T-helper 2 cell treated with Interferon-gamma antibody and Interleukin-4, amounts not matched to agents 100 ng/mL and 5 ng/mL, for 36 hours (primary cell): Measurements from ENCODE around the gene OGA. TPM values are rescaled to one million over a fixed set of nuclear protein-coding genes. Genes with fewer than 3 reads are reported as not detected.

Experiments
- intact Hi-C: fragments of 100-400 bp; cut with micrococcal nuclease; formaldehyde crosslinking; loops from one replicate; pipeline ENCODE4 v1.15.1; 2023
- total RNA-seq: library from RNA; stranded (reverse); gene quantifications from 2 replicates; pipeline ENCODE4 v1.2.3, GENCODE V29; 2022

Gene OGA
- total RNA-seq, 1 donor from 2014 or later = 129 TPM

- intact Hi-C loops = loop anchor here (10.0 kb wide), 2 partner anchors 432 to 832 kb away; partner anchors contain the start of genes GBF1, PITX3 and TRIM8
Measured at GRCh38 chr10:101812606-101813005, 5.6 kb downstream of the OGA start.

- intact Hi-C loops = no loop called here
Measured at GRCh38 chr10:101807158-101807557, 11.1 kb downstream of the OGA start.

GRCh38 chr10:101803511-101803910 lies 14.7 kb downstream of the OGA start:
- intact Hi-C loops = no loop called here

- intact Hi-C loops = no loop called here
Measured at GRCh38 chr10:101797403-101798059, 20.7 kb downstream of the OGA start.

- intact Hi-C loops = no loop called here
Measured at GRCh38 chr10:101793526-101793925, 24.7 kb downstream of the OGA start.

GRCh38 chr10:101789686-101790085 lies 28.6 kb downstream of the OGA start:
- intact Hi-C loops = loop anchor here (10.0 kb wide), 1 partner anchor 95 kb away; the partner anchor contains the start of gene FBXW4

- intact Hi-C loops = loop anchor here (10.0 kb wide), 1 partner anchor 94 kb away; the partner anchor contains the start of gene FBXW4
Measured at GRCh38 chr10:101789231-101789630, 29.0 kb downstream of the OGA start.

GRCh38 chr10:101785801-101786200 lies 32.4 kb downstream of the OGA start:
- intact Hi-C loops = loop anchor here (10.0 kb wide), 1 partner anchor 91 kb away; the partner anchor contains the start of gene FBXW4

GRCh38 chr10:101784558-101784957 lies 33.7 kb downstream of the OGA start:
- intact Hi-C loops = loop anchor here (5.0 to 10.0 kb wide), 2 partner anchors 90 to 722 kb away; partner anchors contain the start of genes FBXW4 and KAZALD1

GRCh38 chr10:101783736-101784118 lies 34.5 kb downstream of the OGA start:
- intact Hi-C loops = loop anchor here (1.0 to 10.0 kb wide), 4 partner anchors 35 to 721 kb away; partner anchors contain the start of genes FBXW4, HPS6, KAZALD1 and OGA

GRCh38 chr10:101782811-101783735 lies 35.2 kb downstream of the OGA start, which contains the start of gene NPM3:
NPM3 (minus strand) TSS chr10:101783446; CDS start chr10:101783390, 56 bp downstream.
- intact Hi-C loops = loop anchor here (1.0 to 10.0 kb wide), 4 partner anchors 35 to 721 kb away; partner anchors contain the start of genes FBXW4, HPS6, KAZALD1 and OGA

- intact Hi-C loops = loop anchor here (2.0 to 10.0 kb wide), 5 partner anchors 87 to 720 kb away; partner anchors contain the start of genes FBXW4, HPS6 and KAZALD1
Measured at GRCh38 chr10:101781984-101782810, 36.0 kb downstream of the OGA start.

- intact Hi-C loops = loop anchor here (2.0 to 10.0 kb wide), 4 partner anchors 87 to 719 kb away; partner anchors contain the start of genes FBXW4 and KAZALD1
Measured at GRCh38 chr10:101781655-101781983, 36.6 kb downstream of the OGA start.

GRCh38 chr10:101780818-101781654 lies 37.2 kb downstream of the OGA start:
- intact Hi-C loops = loop anchor here (1.0 to 10.0 kb wide), 6 partner anchors 86 to 719 kb away; partner anchors contain the start of genes FBXW4 and KAZALD1

GRCh38 chr10:101780187-101780817 lies 37.9 kb downstream of the OGA start:
- intact Hi-C loops = loop anchor here (1.0 to 10.0 kb wide), 6 partner anchors 86 to 718 kb away; partner anchors contain the start of genes FBXW4 and KAZALD1

GRCh38 chr10:101779544-101780186 lies 38.6 kb downstream of the OGA start:
- intact Hi-C loops = loop anchor here (1.0 to 10.0 kb wide), 6 partner anchors 85 to 717 kb away; partner anchors contain the start of genes FBXW4 and KAZALD1

GRCh38 chr10:101778781-101779543 lies 39.3 kb downstream of the OGA start:
- intact Hi-C loops = no loop called here
